Body of pancreas (tissue), 4 donors: ENCODE results near the gene CAPSL. TPM values are rescaled to one million over a fixed set of nuclear protein-coding genes. Genes with fewer than 3 reads are reported as not detected.
A peak's percentile ranks its signal among the peaks of the same experiment; 100 is the strongest.

Experiments
- ATAC-seq: fragments of 150-250 bp; one replicate; pipeline ENCODE4 v1.9.1; 2016
- DNase-seq, 4 donors: peaks; one replicate each; pipeline ENCODE4 v3.0.0-alpha.2; 2019
- H3K27ac ChIP-seq, 4 donors: fragments of 200-600 bp; sonication (generic); 1 replicate in 3 of 4; 2 replicates in 1 of 4; pipeline versions ENCODE4 v1.5.1 to v1.6.1; 2016 to 2019; ENCODE audit warnings: mild to moderate bottlenecking in 1 of 4, mixed read lengths in 1 of 4, moderate library complexity in 1 of 4
- H3K27me3 ChIP-seq, 2 donors: fragments of 200-600 bp; sonication (generic); one replicate each; pipeline ENCODE4 v1.6.0; 2016; ENCODE audit warnings: mild to moderate bottlenecking in 1 of 2
- H3K36me3 ChIP-seq, 2 donors: fragments of 200-600 bp; sonication (generic); replicated peaks in 1 of 2; 2 replicates each; pipeline ENCODE4 v1.5.1; 2016; ENCODE audit warnings: low read depth in 2 of 2; ENCODE audit not compliant: insufficient read depth in 1 of 2
- H3K4me1 ChIP-seq: fragments of 200-600 bp; sonication (generic); one replicate; pipeline ENCODE4 v1.6.0; 2016
- H3K4me3 ChIP-seq, 2 donors: fragments of 200-600 bp; sonication (generic); 1 replicate in 1 of 2; 2 replicates in 1 of 2; pipeline ENCODE4 v1.5.1; 2016 to 2019
- H3K9me3 ChIP-seq, 3 donors: fragments of 200-600 bp; sonication (generic); 1 replicate in 2 of 3; 2 replicates in 1 of 3; pipeline ENCODE4 v1.5.1; 2016
- POLR2A ChIP-seq, 3 donors: fragments of 450-650 bp; IDR thresholded peaks; one replicate each; pipeline ENCODE4 v1.6.1; 2016; ENCODE audit warnings: antibody characterized with exemption in 3 of 3, mild to moderate bottlenecking in 2 of 3
- WGBS, 2 donors: methylation state at CpG; one replicate each; pipeline ENCODE4 v1.1.5; 2017; 5-methylcytosine and 5-hydroxymethylcytosine counted together
- intact Hi-C: fragments of 100-400 bp; cut with DNase I; formaldehyde crosslinking; loops from one replicate; pipeline ENCODE4 v1.15.1; 2023
- total RNA-seq, 2 donors: library from RNA; depleted of rRNA; stranded (reverse); fragments of >200 nt; gene quantifications; one replicate each; pipeline ENCODE4 v1.1.0, GENCODE V29; 2016
- TF ChIP-seq, protein P1 (sequence below), 7 experiments: fragments of 450-650 bp in 4 of 7; fragments of 200-600 bp in 3 of 7; sonication (generic) in 3 of 7; IDR thresholded peaks; one replicate each; pipeline ENCODE4 v1.5.1; 2016 to 2019; ENCODE audit warnings: antibody characterized with exemption in 7 of 7

The CAPSL gene
- total RNA-seq, 2 donors from 2014 or later: not detected

DNA sequence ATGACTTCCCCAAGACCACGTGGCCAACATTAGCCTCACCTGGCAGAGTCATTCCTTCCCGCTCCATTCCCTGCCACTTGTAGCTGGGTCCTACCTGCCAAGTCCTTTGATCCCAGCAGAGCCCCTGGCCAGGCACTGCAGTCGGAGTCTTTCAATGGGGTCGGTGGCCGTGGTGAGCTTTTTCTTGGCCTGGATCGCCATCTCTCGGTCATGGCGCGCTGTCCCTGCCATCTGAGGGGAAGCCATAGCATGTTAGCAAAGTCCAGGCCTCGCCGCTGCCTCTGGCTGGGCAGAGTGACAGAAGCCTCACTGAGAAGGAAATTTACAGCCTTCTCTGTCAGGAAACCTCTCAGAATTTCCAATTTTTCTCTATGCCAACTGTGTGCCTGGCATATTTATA, 17.5 kb downstream of the CAPSL start:
- Histone ChIP-seq H3K9me3 (peaks cover 0 to 7% (median 0%) of the 10 kb centered on the region in 3 donors), H3K4me1 (no peaks in the 10 kb centered on the region), H3K4me3 (no peak overlapping the region), H3K27me3 (peaks cover 0 to 14% of the 10 kb centered on the region in 2 donors), H3K36me3 (no peaks in the 10 kb centered on the region), H3K27ac (no peak overlapping the region)
- no peak for DNase-seq
- no peak for TF ChIP-seq POLR2A (IDR thresholded peaks at IDR 0.05)
- TF ChIP-seq, protein P1, sequence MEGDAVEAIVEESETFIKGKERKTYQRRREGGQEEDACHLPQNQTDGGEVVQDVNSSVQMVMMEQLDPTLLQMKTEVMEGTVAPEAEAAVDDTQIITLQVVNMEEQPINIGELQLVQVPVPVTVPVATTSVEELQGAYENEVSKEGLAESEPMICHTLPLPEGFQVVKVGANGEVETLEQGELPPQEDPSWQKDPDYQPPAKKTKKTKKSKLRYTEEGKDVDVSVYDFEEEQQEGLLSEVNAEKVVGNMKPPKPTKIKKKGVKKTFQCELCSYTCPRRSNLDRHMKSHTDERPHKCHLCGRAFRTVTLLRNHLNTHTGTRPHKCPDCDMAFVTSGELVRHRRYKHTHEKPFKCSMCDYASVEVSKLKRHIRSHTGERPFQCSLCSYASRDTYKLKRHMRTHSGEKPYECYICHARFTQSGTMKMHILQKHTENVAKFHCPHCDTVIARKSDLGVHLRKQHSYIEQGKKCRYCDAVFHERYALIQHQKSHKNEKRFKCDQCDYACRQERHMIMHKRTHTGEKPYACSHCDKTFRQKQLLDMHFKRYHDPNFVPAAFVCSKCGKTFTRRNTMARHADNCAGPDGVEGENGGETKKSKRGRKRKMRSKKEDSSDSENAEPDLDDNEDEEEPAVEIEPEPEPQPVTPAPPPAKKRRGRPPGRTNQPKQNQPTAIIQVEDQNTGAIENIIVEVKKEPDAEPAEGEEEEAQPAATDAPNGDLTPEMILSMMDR (IDR thresholded peaks at IDR 0.05): no peak
- WGBS, 2 donors: 58 to 63% methylated on average over 5 to 11 of the region's 11 CpGs
- intact Hi-C loops: loop anchor here (10.0 kb wide), 1 partner anchor 146 kb away; no protein-coding TSS in a partner anchor
- ATAC-seq: no peak

DNA sequence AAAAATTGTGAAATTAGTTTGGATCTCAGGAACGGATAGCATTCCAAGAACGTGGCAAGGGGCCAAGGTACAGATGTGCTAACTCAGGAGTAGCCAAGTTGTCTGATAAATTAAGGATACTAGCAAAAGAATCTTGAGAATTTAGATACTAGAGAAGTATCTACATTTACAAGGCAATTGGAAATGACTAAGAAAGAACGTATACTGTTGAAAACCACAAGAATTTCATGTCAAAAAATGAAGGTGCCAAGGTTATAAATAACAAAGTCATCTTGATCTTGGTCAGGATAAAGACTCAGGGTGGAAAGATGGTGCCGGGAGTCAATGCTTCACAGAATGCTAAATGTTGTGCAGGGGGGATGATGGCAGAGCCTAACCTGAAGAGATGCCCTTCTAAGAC, 19.2 kb downstream of the CAPSL start:
- TF ChIP-seq, protein P1 (IDR thresholded peaks at IDR 0.05): no peak
- no peak for TF ChIP-seq POLR2A (IDR thresholded peaks at IDR 0.05)
- intact Hi-C loops: no loop called here
- Histone ChIP-seq H3K4me3 (no peak overlapping the region), H3K4me1 (no peaks in the 10 kb centered on the region), H3K36me3 (no peaks in the 10 kb centered on the region), H3K27me3 (no peaks in the 10 kb centered on the region), H3K9me3 (peaks cover 0 to 7% (median 0%) of the 10 kb centered on the region in 3 donors), H3K27ac (no peak overlapping the region)
- ATAC-seq: no peak
- DNase-seq: peak in 1 of 4 donors; percentile 13
- 56 to 60% methylated on average over 4 of the region's 4 CpGs for WGBS, 2 donors

DNA sequence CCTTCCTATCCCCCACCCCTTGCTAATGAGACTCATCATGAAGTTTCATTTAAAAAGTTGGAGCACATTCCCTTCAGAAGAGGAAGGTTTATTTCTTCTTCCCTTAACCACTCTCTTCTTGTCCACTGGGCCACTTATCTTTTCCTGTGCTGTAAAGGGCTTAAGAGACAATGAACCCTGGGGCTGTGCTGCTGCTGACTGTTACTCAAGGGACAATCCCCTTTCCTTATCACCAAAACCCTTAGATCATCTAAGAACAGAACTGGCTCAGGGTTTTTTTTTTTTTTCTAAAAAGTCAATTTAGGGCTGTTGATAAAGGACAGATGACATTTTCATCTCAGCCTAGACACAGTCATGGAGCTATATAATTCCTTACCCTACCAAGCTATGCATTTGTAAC, 29.6 kb downstream of the CAPSL start:
- Histone ChIP-seq H3K4me1 (no peaks in the 10 kb centered on the region), H3K27ac (no peak overlapping the region), H3K36me3 (no peaks in the 10 kb centered on the region), H3K9me3 (no peaks in the 10 kb centered on the region), H3K27me3 (no peaks in the 10 kb centered on the region), H3K4me3 (no peak overlapping the region)
- intact Hi-C loops: no loop called here
- DNase-seq (no peak), ATAC-seq (no peak)
- TF ChIP-seq POLR2A (IDR thresholded peaks at IDR 0.05): no peak
- TF ChIP-seq, protein P1 (IDR thresholded peaks at IDR 0.05): no peak

DNA sequence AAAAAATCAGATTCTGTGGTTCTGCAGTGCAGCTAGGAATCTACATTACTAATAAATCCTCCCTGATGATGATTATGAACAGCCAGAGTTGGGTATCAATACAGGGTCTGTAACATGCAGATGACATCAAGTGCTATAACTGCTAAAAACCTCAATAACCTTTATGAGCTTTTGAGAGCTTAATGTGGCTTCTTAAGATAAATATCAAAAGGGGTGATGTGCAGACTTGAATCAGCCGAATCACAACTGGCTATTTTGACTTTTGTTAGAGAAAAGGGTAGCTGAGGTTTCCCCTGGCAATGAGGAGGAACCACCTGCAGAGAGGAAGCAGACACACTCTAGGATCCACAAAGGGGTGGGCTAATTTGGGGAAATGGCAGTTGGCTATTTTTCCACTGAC, 30.2 kb downstream of the CAPSL start:
- 26 to 40% methylated on average over 1 of the region's 1 CpG for WGBS, 2 donors
- no peaks in the 10 kb centered on the region for H3K4me1 ChIP-seq

More for the DNA sequence above, 30.2 kb downstream of the CAPSL start:
- no peaks in the 10 kb centered on the region for H3K27me3 ChIP-seq
- ATAC-seq (no peak), DNase-seq (no peak)
- H3K4me3 ChIP-seq: no peak overlapping the region
- TF ChIP-seq, protein P1 (IDR thresholded peaks at IDR 0.05): no peak
- no peak for TF ChIP-seq POLR2A (IDR thresholded peaks at IDR 0.05)
- intact Hi-C loops: no loop called here
- no peak overlapping the region for H3K27ac ChIP-seq
- no peaks in the 10 kb centered on the region for H3K9me3 ChIP-seq
- H3K36me3 ChIP-seq: no peaks in the 10 kb centered on the region
